A549 (cell line): Measurements from ENCODE around the gene CXCL12.

Experiments used
- CHD2 ChIP-seq: fragments of 150-350 bp; IDR thresholded peaks from 2 replicates; pipeline ENCODE4 v1.6.1; 2014; ENCODE audit warnings: low read length; ENCODE audit not compliant: partially characterized antibody
- HMGXB4 ChIP-seq: fragments of 250-450 bp; sonication (Bioruptor Pico); IDR thresholded peaks from 2 replicates; pipeline ENCODE4 v1.5.0; 2021; ENCODE audit warnings: mild to moderate bottlenecking, moderate library complexity, borderline replicate concordance
- MYC ChIP-seq: IDR thresholded peaks from 2 replicates; pipeline ENCODE4 v1.6.1; 2012; ENCODE audit warnings: mild to moderate bottlenecking, inconsistent platforms, low read length, improper control_type of control experiment, borderline replicate concordance
- POLR2A ChIP-seq: IDR thresholded peaks from 2 replicates; pipeline ENCODE4 v1.6.1; 2012; ENCODE audit warnings: mild to moderate bottlenecking, low read length

- no peak for TF ChIP-seq HMGXB4 (CRISPR knock-in tag)
- TF ChIP-seq POLR2A = no peak
- no peak for TF ChIP-seq CHD2
- no peak for TF ChIP-seq MYC
Measured at GRCh38 chr10:44369296-44369695, 15.6 kb downstream of the CXCL12 start.
